GM04503 (cell line): ENCODE results near the gene HMCN2.

Source experiments
- DNase-seq: peaks from one replicate; pipeline ENCODE4 v3.0.0-alpha.2; 2012; ENCODE audit warnings: low read depth

The HMCN2 gene

DNA sequence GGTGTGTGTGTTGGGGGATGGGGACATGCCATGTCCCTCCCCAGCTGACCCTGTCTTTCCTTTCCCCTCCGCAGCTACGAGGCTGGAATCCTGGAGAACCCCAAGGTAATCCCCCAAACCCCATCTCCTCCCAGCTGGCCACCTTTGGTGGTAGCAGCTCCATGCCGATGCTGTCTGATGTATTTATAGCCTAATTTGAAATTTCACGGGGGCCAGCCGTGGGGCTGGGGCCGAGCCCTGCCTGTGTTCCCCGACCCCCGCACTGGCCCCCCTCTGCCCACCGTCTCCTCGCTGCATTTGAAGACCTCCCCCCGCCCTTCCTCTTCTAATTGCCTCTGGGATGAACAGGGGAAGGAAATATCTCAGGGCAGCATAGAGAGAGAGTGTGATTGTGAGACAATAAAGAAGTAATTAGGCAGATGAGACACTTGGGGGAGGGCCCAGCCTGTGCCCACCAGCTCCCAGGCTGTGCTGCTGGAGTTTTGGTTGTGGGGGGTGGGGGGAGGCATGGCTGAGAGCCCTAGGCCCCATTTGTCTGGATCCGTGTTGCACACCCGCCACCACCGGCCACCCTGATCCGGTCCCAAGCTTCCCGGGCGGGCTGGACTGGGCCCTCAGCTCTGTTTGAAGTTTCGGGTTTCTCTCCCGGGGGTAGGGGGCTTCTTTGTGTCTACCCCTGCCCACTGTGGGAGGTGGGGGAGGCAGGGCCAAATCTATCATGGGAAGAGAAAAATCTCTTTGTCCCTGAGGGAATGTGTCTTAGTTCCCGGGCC, 206.0 kb downstream of the HMCN2 start:
- DNase-seq, result no peak

DNA sequence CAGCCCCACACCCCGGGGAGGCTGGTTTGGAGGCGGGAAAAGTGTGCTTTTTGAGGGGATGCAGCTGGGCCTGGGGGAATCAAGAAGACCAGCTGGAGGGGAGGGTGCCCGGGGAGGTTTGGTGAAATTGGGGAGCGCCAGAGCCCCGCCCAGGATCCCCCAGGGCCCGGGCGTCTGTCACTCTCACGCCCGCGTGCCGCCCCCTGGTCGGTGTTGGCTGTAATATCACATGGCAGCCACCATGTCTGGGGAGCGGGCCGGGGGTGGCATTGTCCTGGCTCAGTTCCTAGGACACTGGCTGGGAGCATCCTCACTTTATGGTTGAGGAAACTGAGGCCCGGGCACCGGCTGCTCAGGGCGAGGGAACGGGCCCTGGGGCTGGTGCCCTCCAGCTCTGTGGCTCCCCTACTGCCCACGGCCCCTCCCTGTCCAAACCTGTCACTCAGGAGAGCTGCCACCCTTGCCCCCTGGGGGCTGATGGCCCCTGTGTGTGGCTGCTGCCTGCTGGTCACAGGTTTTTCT, 206.7 kb downstream of the HMCN2 start:
- no peak for DNase-seq

DNA sequence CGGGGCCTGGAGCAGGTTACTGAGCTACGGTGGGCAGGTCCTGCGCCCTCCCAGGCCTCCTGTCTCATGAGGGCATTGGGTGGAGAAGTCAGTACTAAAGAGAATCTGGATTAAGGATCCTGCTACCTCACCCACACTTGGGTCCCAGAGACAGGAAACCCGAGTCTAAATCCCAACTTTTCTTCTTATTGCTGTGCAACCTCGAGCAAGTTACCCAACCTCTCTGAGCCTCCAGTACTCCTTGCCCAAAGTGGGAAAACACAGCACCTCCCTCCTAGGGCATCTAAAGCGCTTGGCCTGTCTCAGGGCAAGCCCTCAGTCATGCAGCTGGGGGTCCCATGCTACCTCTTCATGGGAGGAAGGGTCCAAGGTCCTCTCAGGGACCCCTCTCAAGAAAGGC, 207.4 kb downstream of the HMCN2 start:
- no peak for DNase-seq

DNA sequence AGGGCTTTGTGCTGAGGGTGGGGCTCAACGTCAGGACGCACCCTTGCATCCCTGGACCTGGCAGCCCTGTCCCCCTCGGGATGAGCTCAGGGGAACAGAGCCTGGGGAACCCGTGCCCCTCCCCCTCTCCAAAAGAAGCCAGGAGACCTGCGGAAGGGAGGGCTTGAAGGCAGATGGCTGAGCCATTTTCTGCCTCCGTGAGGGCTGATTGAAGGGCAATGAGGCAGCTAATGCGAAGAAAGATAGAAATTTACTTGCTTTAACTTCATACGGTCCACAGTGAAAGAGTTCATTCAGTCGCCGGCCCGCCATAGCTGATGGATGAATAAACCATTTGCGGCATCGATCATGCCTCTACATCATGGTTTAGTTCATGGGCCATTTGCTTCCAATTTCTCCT, 208.0 kb downstream of the HMCN2 start:
- DNase-seq, result no peak

DNA sequence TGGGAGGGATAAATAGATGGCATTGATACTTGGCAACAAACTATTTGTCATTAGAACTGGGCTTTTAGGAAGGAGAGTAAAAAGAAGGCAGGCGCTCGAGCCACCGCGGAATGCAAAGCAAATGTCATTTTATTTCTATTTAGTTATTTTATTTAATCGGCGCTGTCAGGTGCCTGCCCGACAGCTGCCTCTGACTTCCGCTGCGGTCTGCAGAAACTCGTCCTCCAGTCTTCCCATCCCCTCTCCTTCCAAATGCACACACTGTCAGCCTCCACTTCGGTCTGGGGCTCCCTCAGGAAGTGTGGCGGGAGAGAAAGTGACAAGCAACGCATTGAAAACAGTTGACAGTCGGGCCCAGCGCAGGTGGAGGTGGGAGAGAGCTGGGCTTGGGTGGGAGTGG, 208.5 kb downstream of the HMCN2 start:
- no peak for DNase-seq

DNA sequence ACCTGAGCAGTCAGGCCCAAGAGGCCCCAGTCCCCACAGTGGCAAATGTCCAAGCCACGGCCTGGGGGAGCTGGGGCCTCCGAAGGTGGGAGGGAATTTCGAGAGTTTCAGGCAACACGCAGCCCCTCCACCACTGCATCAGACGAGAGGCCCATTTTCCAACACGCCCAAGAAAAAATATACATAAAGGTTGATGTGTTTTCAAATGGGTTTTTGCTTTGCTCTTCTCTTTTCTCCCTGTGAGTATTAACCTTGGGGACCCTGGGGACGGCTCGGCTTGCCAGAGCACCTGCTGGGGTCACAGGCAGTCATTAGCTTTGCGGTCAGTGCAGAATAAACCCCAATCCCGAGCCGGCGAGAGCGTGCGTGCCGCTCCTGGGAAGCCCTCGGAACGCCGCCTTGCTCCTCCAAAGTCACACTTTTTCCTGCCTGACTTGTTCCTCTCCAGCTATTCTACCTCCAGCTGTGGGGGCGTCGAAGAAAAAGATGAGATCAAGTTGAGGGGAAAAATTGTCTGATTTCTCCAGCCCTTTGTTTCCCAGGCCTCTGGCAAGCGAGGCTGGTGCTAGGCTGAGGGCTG, 210.7 kb downstream of the HMCN2 start:
- no peak for DNase-seq

DNA sequence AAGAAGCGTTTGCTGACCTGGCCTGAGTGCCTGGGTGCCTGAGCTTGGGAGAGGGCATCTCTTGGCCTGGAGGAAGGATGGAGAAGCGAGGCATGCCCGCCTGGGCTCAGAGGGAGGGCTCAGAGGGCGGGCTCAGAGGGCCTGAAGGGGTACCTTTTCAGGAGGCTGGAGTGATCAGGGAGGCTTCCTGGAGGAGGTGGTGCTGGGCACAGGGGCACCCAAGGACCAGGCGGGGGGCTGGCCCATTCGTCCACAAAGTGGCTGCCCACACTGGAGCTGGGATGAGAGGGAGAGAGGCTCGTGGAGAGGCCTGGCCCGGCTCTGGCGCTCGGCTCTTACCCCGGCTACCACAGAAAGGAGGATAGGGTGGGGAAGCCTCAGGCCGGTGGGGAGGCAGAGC, 212.0 kb downstream of the HMCN2 start:
- DNase-seq, result no peak

DNA sequence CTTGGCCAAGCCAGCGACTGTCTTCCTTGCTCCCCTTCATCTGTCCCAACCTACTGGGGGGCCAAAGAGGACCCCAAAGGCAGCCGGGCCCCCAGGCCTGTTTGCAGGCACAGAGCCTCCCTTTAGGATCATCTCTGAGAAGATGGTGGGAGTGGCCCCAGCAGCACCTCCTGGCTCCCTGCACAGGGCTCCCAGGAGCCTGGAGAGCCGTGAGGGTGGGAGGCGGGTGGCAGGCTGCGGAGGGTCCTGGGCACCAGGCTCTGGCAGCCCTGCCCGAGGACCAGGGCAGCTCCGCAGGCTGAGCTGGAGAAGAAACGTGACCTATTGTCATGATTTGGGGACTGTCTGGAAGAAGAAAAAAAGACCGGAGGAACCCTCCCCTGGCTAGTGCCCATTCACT, 212.6 kb downstream of the HMCN2 start:
- no peak for DNase-seq

DNA sequence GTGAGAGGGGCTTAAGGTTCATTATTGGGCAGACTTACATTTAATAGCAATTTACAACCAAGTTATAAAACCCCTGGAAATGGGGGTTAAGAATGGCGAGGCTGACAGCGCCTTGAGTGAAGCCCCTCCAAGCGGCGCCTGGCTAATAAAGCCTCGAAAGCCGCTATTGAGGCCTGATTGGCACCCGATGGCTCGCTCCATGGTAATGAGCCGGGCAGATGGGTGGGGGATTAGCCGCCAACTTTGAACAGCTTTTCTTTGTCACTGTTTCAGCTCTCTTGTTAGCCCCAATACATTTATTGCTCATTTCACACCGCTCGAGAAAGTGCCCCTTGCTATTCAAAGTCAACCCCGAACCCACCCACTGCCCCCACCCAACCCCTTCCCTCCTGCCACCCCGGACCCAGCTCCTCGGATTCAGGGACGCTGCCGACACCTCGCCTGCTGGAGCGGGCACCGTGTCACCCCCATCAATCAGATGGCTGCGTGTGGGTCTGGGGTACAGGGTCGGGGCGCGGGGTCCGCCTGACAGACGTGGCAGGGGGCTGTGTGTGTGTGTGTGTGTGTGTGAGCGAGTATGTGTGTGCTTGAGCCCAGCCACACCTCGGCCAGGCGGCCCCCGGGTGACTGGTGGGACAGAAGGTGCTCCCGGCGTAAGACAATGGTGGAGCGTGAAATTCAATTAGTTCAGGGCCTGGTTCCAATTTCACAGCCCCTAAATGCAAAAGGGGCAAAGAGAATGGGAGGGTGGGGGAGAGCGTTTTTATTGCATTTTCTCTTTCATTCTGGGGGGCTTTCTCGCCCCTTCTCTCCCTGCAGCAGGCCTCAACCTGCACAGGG, 213.4 kb downstream of the HMCN2 start:
- no peak for DNase-seq

DNA sequence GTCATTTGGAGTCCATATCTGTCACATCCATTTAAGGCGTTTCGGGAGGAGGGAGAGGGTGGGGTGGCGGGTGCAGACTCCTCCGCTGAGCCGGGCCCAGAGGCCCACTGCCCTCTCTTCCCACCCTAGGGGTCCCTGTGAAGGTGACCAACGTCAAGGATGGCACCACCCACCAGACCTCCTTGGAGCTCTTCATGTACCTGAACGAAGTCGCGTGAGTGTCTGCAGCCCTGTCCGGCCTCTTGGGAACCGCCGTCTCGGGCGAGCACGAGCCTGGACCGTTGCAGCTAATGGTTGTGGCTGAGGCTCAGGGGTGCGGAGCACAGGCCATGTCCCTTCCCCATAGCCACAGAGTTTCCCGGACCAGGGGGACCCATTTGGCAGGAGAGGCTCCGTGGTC, 214.0 kb downstream of the HMCN2 start:
- DNase-seq, result no peak

DNA sequence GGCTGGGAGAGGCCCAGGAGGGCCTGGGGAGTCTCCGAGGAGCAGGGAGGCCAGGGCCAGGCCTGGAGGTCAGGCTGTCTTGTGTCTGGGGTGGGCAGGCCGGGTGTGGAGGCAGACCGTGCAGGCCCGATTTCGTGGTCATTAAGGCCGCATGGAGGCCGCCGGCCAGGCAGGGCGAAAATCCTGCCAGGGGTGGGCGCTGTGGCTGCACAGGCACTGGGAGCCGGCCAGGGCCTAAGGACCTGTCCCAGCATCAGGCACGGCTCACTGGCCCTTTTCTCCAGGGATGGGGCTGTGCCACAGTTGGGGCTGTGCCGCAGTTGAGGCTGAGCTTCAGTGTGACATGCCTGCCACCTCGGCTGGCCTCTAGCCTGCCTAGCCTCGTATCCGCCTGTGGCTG, 215.1 kb downstream of the HMCN2 start:
- no peak for DNase-seq

DNA sequence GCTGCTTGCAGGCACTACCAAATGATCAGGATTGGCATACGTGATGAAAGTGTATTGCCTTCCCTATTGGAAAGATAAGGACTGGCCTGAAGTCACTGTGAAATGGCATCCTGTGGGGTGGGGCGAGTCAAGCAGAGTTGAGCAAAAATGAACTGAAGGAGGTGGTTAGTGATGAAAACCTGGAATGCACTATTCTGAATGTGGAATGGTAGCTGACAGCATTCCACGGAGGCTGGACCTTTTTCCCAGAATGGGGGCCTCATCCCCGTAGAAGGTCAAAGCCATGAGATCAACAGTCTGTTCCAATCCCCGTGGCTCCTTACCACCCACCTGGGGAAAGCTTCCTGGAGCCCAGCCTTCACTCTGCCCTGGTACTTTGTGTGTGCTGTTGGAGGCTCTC, 216.9 kb downstream of the HMCN2 start:
- DNase-seq, result no peak

DNA sequence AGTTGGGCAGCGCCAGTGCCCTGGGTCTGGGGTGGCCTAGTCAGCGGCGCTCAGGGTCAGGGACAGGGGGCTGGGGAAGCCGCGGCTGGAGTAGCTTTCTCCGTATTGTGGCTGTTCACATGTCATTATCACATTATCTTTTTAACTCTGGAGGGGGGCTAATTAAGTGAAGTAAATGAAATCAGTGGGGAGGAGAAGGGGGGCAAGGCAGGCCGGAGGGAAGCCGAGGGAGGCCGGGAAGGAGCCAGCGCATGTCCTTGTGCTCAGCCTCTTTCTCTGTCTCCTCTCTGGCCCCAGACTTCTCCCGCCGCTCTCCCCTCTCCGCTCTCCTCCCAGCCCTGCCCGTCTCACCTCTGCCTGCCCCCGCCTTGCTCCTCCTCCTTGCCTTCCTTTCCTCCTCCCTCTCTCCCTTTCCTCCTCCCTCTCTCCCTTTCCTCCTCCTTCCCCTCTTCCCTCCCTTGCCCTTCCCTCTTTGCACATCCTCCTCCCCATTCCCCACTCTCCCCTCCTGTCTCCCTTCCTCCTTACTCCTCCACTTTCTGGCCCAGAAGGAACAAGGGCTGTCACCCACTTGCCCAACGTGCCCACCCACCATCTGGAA, 217.9 kb downstream of the HMCN2 start:
- no peak for DNase-seq
